GM10266 (cell line): Measurements from ENCODE around the gene GOT1.

Source experiments
- DNase-seq: peaks from one replicate; pipeline ENCODE4 v3.0.0; 2012; ENCODE audit errors: extremely low spot score
- CTCF ChIP-seq: IDR thresholded peaks from 2 replicates; pipeline ENCODE4 v1.5.1; 2012; ENCODE audit warnings: mild to moderate bottlenecking, low read depth; ENCODE audit not compliant: control insufficient read depth, insufficient read depth; ENCODE audit errors: missing control alignments

GOT1 gene

DNA sequence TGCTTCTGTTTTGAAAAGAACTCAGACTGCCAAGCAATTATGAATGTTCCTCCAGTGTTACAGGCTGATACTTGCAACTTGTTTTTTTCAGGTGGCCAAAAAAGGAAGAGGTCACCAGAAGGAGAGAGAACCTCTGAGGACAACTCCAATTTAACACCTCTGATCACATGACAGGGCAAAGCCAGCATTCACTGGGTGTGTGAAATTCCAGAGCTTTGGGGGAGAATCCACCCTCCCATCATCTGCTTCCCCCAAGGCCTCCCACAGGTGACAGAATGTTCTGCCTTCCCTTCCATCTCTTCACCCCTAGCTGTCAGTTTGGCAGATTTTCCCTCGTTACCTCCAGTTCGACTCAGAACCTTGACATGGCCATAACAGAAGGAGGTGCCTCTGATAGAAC, 39.1 kb downstream of the GOT1 start:
- DNase-seq: no peak
- TF ChIP-seq CTCF: no peak

GRCh38 chr10:99389729-99390480, 40.5 kb downstream of the GOT1 start:
- no peak for TF ChIP-seq CTCF
- no peak for DNase-seq

DNA sequence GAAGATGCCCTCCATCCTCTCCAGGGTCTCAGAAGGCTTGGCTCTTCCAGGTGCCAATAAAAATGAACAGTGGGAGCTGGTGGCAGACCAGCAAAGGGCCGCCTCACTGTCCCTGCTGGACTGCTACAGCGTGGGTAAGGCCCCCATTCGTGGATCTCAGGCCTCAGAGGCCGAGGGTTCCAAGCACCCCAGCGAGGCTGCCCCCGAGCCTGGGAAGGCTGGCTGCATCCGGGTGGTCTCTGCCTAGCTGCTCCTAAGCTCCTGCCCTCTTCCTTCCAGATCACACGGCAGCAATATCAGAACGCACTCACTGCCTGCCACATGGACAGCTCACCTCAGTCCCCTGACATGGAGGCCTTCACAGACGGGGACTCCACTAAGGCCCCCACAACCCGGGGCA, 42.9 kb downstream of the GOT1 start:
- TF ChIP-seq CTCF: no peak
- no peak for DNase-seq

DNA sequence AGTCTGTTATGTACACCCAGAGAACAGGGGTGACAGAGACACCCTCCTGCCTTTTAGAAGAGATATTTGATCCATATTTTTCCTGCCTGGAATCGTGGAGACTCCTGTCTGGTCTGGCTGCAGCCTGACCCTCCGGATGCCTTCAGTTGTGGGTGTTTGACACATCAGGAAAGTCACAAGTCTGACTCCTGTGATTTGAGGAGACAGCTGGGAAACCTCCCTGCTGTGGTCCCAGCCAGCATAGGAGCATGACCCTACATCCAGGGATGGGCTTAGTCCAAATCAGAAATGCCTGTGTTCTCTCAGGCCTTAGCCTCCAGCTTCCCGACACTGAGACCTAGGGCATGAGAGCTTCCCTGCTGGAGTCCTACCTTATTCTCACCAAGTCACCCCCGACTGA, 43.4 kb downstream of the GOT1 start:
- DNase-seq: no peak
- TF ChIP-seq CTCF: no peak

DNA sequence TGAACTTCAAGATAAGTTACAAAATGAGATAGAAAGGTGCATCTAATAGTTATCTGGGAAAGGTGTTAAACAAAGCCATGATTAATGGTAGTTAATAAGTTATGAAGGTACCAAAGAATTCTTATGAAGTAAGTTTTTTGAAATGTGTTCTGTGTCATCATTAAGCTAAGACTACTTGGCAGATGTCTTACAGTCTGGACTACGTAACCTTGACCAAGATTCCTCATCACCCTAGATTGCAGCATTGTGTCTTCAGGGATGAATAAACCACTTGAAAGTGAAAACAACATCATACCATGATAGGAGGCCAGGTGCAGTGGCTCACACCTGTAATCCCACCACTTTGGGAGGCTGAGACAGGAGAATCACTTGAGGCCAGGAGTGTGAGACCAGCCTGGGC, 48.2 kb downstream of the GOT1 start:
- no peak for DNase-seq
- no peak for TF ChIP-seq CTCF

- DNase-seq: no peak
- no peak for TF ChIP-seq CTCF
Observed at GRCh38 chr10:99375426-99375825, 55.0 kb downstream of the GOT1 start.

- TF ChIP-seq CTCF: no peak
- DNase-seq: no peak
Observed at GRCh38 chr10:99374972-99375371, 55.5 kb downstream of the GOT1 start.
